PFSK-1 (cell line): Measurements from ENCODE around the gene ARNT2.

Experiments used
- FOXP2 ChIP-seq: optimal IDR thresholded peaks from 2 replicates; pipeline ENCODE3; 2011; ENCODE audit warnings: borderline replicate concordance, control low read depth, inconsistent platforms; ENCODE audit not compliant: insufficient read depth; ENCODE audit errors: extremely low read length, extremely low read depth
- POLR2AphosphoS5 ChIP-seq: IDR thresholded peaks from 2 replicates; pipeline ENCODE4 v1.6.1; 2012; ENCODE audit warnings: low read depth, mild to moderate bottlenecking, control low read depth, low read length, moderate library complexity
- SIN3A ChIP-seq: IDR thresholded peaks from 2 replicates; pipeline ENCODE4 v1.6.1; 2012; ENCODE audit warnings: mild to moderate bottlenecking, low read length, moderate library complexity, borderline replicate concordance; ENCODE audit not compliant: insufficient read depth
- TAF1 ChIP-seq: IDR thresholded peaks from 2 replicates; pipeline ENCODE4 v1.6.1; 2012; ENCODE audit warnings: low read length, control low read depth, borderline replicate concordance; ENCODE audit not compliant: insufficient read depth
- TF ChIP-seq, protein P1 (sequence below), 2 experiments: IDR thresholded peaks; 2 replicates each; pipeline versions ENCODE4 v1.6.1 to v1.8.0; 2011 to 2012; ENCODE audit warnings: low read depth in 2 of 2, low read length in 2 of 2, control low read depth in 1 of 2, inconsistent platforms in 1 of 2, mild to moderate bottlenecking in 1 of 2, moderate library complexity in 1 of 2; ENCODE audit not compliant: insufficient read depth in 1 of 2

The ARNT2 gene

DNA sequence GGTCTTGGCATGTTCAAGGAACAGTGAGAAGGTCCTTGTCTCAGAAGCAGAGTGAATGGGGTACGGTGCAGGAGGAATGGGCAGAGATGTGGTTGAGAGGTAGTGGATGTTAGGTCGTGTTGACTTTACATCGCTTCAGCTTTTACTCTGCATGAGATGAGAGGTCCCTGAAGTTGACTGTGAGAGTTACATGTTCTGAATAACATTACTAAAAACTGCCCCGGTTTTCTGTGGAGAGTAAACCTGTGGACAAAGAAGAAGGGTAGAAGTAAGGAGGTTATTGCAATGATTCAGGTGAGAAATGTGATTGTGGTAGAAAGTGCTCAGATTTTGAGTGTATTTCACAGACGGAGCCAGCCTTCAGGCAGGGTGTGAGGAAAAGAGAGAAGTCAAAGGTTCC lies 105.6 kb downstream of the ARNT2 start:
- TF ChIP-seq SIN3A (no peak), FOXP2 (no peak), POLR2AphosphoS5 (no peak), TAF1 (no peak)
- TF ChIP-seq, protein P1, sequence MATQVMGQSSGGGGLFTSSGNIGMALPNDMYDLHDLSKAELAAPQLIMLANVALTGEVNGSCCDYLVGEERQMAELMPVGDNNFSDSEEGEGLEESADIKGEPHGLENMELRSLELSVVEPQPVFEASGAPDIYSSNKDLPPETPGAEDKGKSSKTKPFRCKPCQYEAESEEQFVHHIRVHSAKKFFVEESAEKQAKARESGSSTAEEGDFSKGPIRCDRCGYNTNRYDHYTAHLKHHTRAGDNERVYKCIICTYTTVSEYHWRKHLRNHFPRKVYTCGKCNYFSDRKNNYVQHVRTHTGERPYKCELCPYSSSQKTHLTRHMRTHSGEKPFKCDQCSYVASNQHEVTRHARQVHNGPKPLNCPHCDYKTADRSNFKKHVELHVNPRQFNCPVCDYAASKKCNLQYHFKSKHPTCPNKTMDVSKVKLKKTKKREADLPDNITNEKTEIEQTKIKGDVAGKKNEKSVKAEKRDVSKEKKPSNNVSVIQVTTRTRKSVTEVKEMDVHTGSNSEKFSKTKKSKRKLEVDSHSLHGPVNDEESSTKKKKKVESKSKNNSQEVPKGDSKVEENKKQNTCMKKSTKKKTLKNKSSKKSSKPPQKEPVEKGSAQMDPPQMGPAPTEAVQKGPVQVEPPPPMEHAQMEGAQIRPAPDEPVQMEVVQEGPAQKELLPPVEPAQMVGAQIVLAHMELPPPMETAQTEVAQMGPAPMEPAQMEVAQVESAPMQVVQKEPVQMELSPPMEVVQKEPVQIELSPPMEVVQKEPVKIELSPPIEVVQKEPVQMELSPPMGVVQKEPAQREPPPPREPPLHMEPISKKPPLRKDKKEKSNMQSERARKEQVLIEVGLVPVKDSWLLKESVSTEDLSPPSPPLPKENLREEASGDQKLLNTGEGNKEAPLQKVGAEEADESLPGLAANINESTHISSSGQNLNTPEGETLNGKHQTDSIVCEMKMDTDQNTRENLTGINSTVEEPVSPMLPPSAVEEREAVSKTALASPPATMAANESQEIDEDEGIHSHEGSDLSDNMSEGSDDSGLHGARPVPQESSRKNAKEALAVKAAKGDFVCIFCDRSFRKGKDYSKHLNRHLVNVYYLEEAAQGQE (IDR thresholded peaks at IDR 0.05; ENCODE audit: insufficient read depth in 1 of 2, low read depth in 2 of 2, low read length in 2 of 2), result no peak

GRCh38 chr15:80512726-80513660 lies 108.8 kb downstream of the ARNT2 start:
- TF ChIP-seq TAF1 (no peak), POLR2AphosphoS5 (no peak), FOXP2 (no peak)

- TF ChIP-seq POLR2AphosphoS5, result no peak
Observed at GRCh38 chr15:80514071-80514780, 110.0 kb downstream of the ARNT2 start.

GRCh38 chr15:80517290-80517689 lies 113.1 kb downstream of the ARNT2 start:
- TF ChIP-seq TAF1, result no peak
- TF ChIP-seq FOXP2, result no peak
- TF ChIP-seq, protein P1 (IDR thresholded peaks at IDR 0.05; ENCODE audit: insufficient read depth in 1 of 2, low read depth in 2 of 2, low read length in 2 of 2), result no peak
- no peak for TF ChIP-seq POLR2AphosphoS5
- TF ChIP-seq SIN3A, result no peak

DNA sequence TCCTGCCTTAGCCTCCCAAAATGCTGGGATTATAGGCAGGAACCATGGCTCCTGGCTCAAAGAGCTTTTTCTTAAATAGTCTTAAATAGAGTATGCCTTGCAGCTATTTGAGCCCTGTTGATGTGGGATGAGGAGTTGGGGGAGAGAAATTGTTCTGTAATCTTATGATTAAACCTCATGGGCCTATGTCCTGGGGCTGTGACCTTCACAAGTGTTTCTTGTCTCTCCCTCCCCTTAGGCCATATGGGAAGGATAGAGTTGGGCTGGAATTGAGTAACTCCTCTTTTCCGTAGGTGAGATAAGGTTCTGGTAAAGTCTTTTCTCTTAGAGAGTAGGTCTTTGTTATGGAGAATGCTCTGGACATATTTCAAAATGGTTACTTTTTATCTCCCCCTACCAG lies 114.3 kb downstream of the ARNT2 start:
- TF ChIP-seq FOXP2, result no peak

DNA sequence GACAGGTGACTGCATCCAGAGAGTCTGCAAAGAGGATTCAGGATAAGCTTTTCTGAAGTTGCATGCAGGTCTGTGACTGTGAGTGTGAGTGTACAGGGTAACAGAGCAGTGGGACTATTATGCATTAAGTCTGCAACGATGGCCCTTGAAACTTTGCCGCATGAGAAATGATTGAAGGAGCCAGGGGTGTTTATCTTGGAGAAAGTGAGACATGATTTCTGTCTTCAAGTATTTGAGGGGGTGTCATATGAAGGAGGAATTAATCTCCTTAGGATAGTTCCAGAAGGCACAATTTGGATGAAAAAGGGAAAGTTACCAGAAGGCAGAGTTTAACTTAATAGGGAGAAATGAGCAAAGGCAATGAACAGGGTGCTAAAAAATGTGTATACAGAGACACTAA lies 119.6 kb downstream of the ARNT2 start:
- no peak for TF ChIP-seq POLR2AphosphoS5
- TF ChIP-seq, protein P1 (IDR thresholded peaks at IDR 0.05; ENCODE audit: insufficient read depth in 1 of 2, low read depth in 2 of 2, low read length in 2 of 2), result no peak
- TF ChIP-seq FOXP2, result no peak
- no peak for TF ChIP-seq SIN3A
- TF ChIP-seq TAF1, result no peak

- TF ChIP-seq SIN3A (no peak), TAF1 (no peak)
- TF ChIP-seq, protein P1 (IDR thresholded peaks at IDR 0.05; ENCODE audit: insufficient read depth in 1 of 2, low read depth in 2 of 2, low read length in 2 of 2), result no peak
Observed at GRCh38 chr15:80525853-80526252, 121.7 kb downstream of the ARNT2 start.
